OCI-LY1 (cell line): ENCODE measurements around the gene PRRG2.

Experiments used
- H2AFZ ChIP-seq: fragments of 200-600 bp; sonication (generic), shearing (Covaris generic); 2 replicates; pipeline ENCODE4 v1.6.0; 2014; ENCODE audit warnings: antibody characterized with exemption, mild to moderate bottlenecking, low read length
- H3F3A ChIP-seq: fragments of 200-600 bp; sonication (generic), shearing (Covaris generic); 2 replicates; pipeline ENCODE4 v1.6.0; 2014; ENCODE audit warnings: mild to moderate bottlenecking, antibody characterized with exemption, low read length, moderate library complexity; ENCODE audit not compliant: insufficient read depth
- H3K27ac ChIP-seq: fragments of 200-600 bp; sonication (generic); 2 replicates; pipeline ENCODE4 v1.5.1; 2014; ENCODE audit warnings: low read length, mixed run types, mild to moderate bottlenecking, low read depth; ENCODE audit not compliant: poor library complexity, severe bottlenecking
- H3K27me3 ChIP-seq: fragments of 200-600 bp; sonication (generic); 2 replicates; pipeline ENCODE4 v1.6.0; 2014; ENCODE audit warnings: antibody characterized with exemption, mild to moderate bottlenecking, low read length, moderate library complexity; ENCODE audit not compliant: insufficient read depth
- H3K36me3 ChIP-seq: fragments of 200-600 bp; sonication (generic); 2 replicates; pipeline ENCODE4 v1.6.1; 2014; ENCODE audit warnings: mild to moderate bottlenecking, antibody characterized with exemption, low read length, moderate library complexity, mixed read lengths; ENCODE audit not compliant: insufficient read depth
- H3K4me1 ChIP-seq: fragments of 200-600 bp; sonication (generic); 2 replicates; pipeline ENCODE4 v1.5.1; 2014; ENCODE audit warnings: mild to moderate bottlenecking, low read length, moderate library complexity; ENCODE audit not compliant: insufficient read depth, severe bottlenecking
- H3K4me2 ChIP-seq: fragments of 200-600 bp; sonication (generic), shearing (Covaris generic); 2 replicates; pipeline ENCODE4 v1.6.1; 2014; ENCODE audit warnings: low read length
- H3K4me3 ChIP-seq: fragments of 200-600 bp; sonication (generic); 2 replicates; pipeline ENCODE4 v1.5.1; 2014; ENCODE audit warnings: low read length, low read depth, mild to moderate bottlenecking, mixed read lengths; ENCODE audit not compliant: poor library complexity, severe bottlenecking
- H3K79me2 ChIP-seq: fragments of 200-600 bp; shearing (Covaris generic); 2 replicates; pipeline ENCODE4 v1.6.1; 2016; ENCODE audit warnings: mixed run types, low read length, mixed read lengths; ENCODE audit not compliant: insufficient read depth
- H3K9ac ChIP-seq: fragments of 200-600 bp; sonication (generic), shearing (Covaris generic); 2 replicates; pipeline ENCODE4 v1.6.1; 2014; ENCODE audit warnings: mild to moderate bottlenecking, low read length, mixed read lengths
- H3K9me2 ChIP-seq: fragments of 200-600 bp; sonication (generic), shearing (Covaris generic); 2 replicates; pipeline ENCODE4 v1.6.1; 2014; ENCODE audit warnings: low read depth, mild to moderate bottlenecking, low read length, mixed read lengths
- H3K9me3 ChIP-seq: fragments of 200-600 bp; shearing (Covaris generic); 2 replicates; pipeline ENCODE4 v1.6.1; 2014; ENCODE audit warnings: low read length, mixed read lengths
- H4K20me1 ChIP-seq: fragments of 200-600 bp; sonication (generic), shearing (Covaris generic); 2 replicates; pipeline ENCODE4 v1.6.0; 2016; ENCODE audit warnings: mild to moderate bottlenecking, low read length; ENCODE audit not compliant: insufficient read depth
- EZH2 ChIP-seq: fragments of 200-600 bp; sonication (generic), shearing (Covaris generic); IDR thresholded peaks from 2 replicates; pipeline ENCODE4 v1.8.0; 2017; ENCODE audit warnings: borderline replicate concordance, mixed run types, mild to moderate bottlenecking, antibody characterized with exemption, low read length, moderate library complexity, mixed read lengths
- TF ChIP-seq, protein P1 (sequence below): fragments of 200-600 bp; sonication (generic), shearing (Covaris generic); IDR thresholded peaks from 2 replicates; pipeline ENCODE4 v1.5.1; 2017; ENCODE audit warnings: mild to moderate bottlenecking, antibody characterized with exemption, low read length, moderate library complexity, mixed read lengths

PRRG2 gene

GRCh38 chr19:49565261-49565660 lies 15.9 kb upstream of the PRRG2 start:
- no peaks in the 10 kb centered on the region for H3F3A ChIP-seq
- no peak overlapping the region for H3K9ac ChIP-seq
- H3K79me2 ChIP-seq = 0 out of 2 replicates have a peak, but pooled peaks cover 3% of the 10 kb centered on the region

GRCh38 chr19:49566302-49566701 lies 14.8 kb upstream of the PRRG2 start:
- Histone ChIP-seq H2AFZ (no peak overlapping the region), H3K4me2 (no peak overlapping the region), H3K4me3 (no peak overlapping the region), H3K27ac (no peak overlapping the region), H3K27me3 (no peaks in the 10 kb centered on the region), H3K9me2 (no peaks in the 10 kb centered on the region), H3K36me3 (peaks cover 5% of the 10 kb centered on the region; the same call in 1 of the 2 replicates), H3K79me2 (0 out of 2 replicates have a peak, but pooled peaks cover 3% of the 10 kb centered on the region), H3K9me3 (no peaks in the 10 kb centered on the region), H3F3A (no peaks in the 10 kb centered on the region), H4K20me1 (no peaks in the 10 kb centered on the region), H3K9ac (no peak overlapping the region), H3K4me1 (peaks cover 41% of the 10 kb centered on the region)
- TF ChIP-seq, protein P1, sequence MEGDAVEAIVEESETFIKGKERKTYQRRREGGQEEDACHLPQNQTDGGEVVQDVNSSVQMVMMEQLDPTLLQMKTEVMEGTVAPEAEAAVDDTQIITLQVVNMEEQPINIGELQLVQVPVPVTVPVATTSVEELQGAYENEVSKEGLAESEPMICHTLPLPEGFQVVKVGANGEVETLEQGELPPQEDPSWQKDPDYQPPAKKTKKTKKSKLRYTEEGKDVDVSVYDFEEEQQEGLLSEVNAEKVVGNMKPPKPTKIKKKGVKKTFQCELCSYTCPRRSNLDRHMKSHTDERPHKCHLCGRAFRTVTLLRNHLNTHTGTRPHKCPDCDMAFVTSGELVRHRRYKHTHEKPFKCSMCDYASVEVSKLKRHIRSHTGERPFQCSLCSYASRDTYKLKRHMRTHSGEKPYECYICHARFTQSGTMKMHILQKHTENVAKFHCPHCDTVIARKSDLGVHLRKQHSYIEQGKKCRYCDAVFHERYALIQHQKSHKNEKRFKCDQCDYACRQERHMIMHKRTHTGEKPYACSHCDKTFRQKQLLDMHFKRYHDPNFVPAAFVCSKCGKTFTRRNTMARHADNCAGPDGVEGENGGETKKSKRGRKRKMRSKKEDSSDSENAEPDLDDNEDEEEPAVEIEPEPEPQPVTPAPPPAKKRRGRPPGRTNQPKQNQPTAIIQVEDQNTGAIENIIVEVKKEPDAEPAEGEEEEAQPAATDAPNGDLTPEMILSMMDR = no peak
- no peak for TF ChIP-seq EZH2

More at GRCh38 chr19:49565261-49565660, 15.9 kb upstream of the PRRG2 start:
- H4K20me1 ChIP-seq = no peaks in the 10 kb centered on the region
- no peak overlapping the region for H3K4me2 ChIP-seq
- no peak overlapping the region for H3K4me3 ChIP-seq
- no peak for TF ChIP-seq EZH2
- TF ChIP-seq, protein P1 = no peak
- H3K4me1 ChIP-seq = peaks cover 36% of the 10 kb centered on the region
- no peaks in the 10 kb centered on the region for H3K9me3 ChIP-seq
- H3K36me3 ChIP-seq = peaks cover 5% of the 10 kb centered on the region
- H3K27me3 ChIP-seq = no peaks in the 10 kb centered on the region
- H3K9me2 ChIP-seq = no peaks in the 10 kb centered on the region
- no peak overlapping the region for H2AFZ ChIP-seq
- peak overlapping the region; percentile 29 for H3K27ac ChIP-seq

- H4K20me1 ChIP-seq = no peaks in the 10 kb centered on the region
- TF ChIP-seq, protein P1 = no peak
- TF ChIP-seq EZH2 = no peak
- H3F3A ChIP-seq = 0 out of 2 replicates have a peak, but pooled peaks cover 2% of the 10 kb centered on the region
- H3K4me3 ChIP-seq = no peak overlapping the region
- H3K9me2 ChIP-seq = no peaks in the 10 kb centered on the region
- H3K79me2 ChIP-seq = 0 out of 2 replicates have a peak, but pooled peaks cover 3% of the 10 kb centered on the region
- peaks cover 5% of the 10 kb centered on the region; the same call in 1 of the 2 replicates for H3K36me3 ChIP-seq
- peak overlapping the region; percentile 49; the same call in 1 of the 2 replicates for H3K4me2 ChIP-seq
- peaks cover 43% of the 10 kb centered on the region for H3K4me1 ChIP-seq
- H3K9me3 ChIP-seq = no peaks in the 10 kb centered on the region
- no peak overlapping the region for H3K9ac ChIP-seq
- H3K27me3 ChIP-seq = no peaks in the 10 kb centered on the region
- H2AFZ ChIP-seq = no peak overlapping the region
- H3K27ac ChIP-seq = peak overlapping the region; percentile 87
These were observed 13.2 kb upstream of the PRRG2 start for GRCh38 chr19:49567861-49568441.
